NCI-H82 treated with DMSO at 0.1 percent for 48 hours (cell line): ENCODE measurements around the gene CTH.
"Not testable (repeated sequence)": the region's sequence is repeated elsewhere in the genome, so short reads cannot be mapped to it uniquely, and the experiment has no call there.

ENCODE experiments used
- DNase-seq: peaks from one replicate; lab custom pipeline; 2025; ENCODE audit not compliant: unreplicated experiment; lab: John Stamatoyannopoulos, UW

Gene CTH

GRCh38 chr1:70405780-70406416 is 5.2 kb upstream of the CTH start:
- DNase-seq = no peak

GRCh38 chr1:70409136-70409535 is 1.9 kb upstream of the CTH start:
- DNase-seq = no peak

DNA sequence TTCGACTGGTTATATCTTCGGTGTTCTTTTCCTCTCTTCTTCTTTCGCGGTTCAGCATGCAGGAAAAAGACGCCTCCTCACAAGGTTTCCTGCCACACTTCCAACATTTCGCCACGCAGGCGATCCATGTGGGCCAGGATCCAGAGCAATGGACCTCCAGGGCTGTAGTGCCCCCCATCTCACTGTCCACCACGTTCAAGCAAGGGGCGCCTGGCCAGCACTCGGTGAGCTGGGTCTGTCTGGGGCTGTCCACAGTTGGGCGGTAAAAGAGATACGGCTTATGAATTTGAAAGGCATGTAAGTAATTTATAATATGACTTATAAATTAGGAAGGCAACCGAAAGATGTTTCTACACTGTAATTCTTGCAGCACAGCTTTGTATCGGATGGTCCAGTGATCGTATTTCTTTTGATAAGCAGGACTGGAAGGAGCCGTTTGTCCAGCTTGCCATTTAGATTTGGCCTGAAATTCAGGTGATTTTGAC is 334 bp downstream of the CTH start:
- DNase-seq = peak; percentile 74

- DNase-seq = no peak
Measured at GRCh38 chr1:70415882-70416281, 4.8 kb downstream of the CTH start.

- not testable (repeated sequence) for DNase-seq
Measured at GRCh38 chr1:70418973-70419734, 8.1 kb downstream of the CTH start.

DNA sequence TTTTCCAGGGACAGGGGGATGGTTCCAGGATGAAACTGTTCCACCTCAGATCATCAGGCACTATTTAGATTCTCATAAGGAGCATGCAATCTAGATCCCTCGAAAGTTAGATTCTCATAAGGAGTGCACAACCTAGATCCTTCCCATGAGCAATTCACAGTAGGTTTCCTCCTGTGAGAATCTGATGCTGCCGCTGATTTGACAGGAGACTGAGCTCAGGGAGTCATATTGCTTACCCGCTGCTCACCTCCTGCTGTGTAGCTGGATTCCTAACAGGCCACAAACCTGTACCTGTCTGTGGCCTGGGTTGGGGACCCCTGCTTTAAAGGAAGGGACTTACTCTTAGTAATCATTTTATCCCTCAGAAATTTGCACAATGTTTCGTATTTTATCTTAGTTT is 9.3 kb downstream of the CTH start:
- no peak for DNase-seq

- DNase-seq = no peak
Measured at GRCh38 chr1:70426154-70427131, 15.4 kb downstream of the CTH start.

DNA sequence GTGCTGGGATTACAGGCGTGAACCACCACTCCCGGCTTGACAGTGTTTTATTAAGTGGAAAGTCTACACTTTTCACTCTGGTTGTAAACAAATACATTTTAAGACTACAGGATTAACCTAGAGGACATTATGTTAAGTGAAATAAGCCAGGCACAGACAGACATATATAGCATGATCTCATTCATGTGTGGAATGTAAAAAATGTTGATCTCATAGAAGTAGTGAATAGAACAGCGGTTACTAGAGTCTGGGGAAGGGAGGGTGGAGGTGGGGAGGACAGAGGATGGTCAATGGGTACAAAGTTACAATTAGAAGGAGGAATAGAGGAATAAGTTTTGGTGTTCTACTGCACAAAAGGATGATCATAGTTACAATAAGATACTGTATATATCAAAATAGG is 16.9 kb downstream of the CTH start:
- DNase-seq = no peak

DNA sequence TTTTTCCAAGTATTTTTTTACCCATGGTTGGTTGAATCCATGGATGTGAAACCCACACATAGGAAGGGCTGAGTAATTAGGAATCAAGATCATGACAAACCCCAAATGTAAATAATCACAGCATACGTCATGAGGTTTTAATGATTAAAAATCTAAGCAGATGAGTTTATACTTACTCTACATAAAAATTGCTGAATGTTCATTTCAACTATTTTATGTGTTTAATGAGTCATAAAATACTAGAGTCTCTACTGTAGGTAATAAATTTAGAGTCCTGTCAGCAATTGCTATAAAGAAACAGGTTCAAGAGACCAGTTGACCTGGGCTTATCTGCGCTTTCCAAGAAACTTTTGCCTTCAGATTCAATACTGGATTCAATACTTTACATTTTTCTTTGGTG is 18.2 kb downstream of the CTH start:
- DNase-seq = no peak

- DNase-seq = no peak
Measured at GRCh38 chr1:70429757-70430156, 18.7 kb downstream of the CTH start.

DNA sequence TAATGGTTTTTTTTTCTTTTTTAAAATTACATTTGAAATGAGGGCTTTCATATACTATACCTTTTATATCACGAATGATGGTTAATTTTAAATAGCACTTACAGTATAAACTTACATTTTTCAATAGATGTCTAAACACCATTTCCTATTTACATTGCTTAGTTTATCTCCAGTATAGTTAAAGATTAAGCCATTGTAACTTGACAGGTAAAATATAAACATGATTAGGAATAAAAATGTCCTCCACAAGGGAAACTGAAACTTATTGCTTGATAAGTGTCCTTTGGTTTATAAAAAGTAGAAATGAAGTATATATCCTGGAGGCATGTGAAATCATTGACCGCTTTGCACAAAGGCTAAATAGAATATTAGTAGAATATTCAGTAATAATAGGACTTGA is 20.2 kb downstream of the CTH start:
- no peak for DNase-seq

- no peak for DNase-seq
Measured at GRCh38 chr1:70431874-70432273, 20.8 kb downstream of the CTH start.

DNA sequence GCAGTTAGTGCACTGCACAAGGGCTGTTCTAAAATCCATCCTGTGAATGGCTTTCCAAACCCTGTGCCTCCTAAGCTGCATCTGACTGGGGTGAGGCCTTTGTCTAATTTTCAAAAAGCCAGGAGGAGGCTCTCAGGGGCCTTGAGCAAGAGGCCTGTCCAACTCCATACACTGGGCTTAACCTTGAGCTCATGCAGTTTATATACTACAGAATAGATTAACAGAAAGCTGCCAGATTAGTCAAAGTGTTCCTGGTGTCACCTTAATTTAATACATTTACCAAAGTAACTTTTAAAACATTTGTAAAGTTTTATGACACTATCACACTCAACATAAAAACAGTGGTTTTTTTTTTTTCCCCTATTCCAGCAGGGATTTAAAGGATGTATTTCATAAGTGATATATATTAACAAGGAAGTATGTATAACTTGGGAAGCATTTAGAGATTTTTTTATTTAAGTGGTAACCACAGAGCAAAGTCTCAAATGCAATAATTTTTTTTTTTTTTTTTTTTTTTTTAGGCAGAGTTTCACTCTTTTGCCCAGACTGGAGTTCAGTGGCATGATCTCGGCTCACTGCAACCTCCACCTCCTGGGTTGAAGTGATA is 23.3 kb downstream of the CTH start:
- no peak for DNase-seq

GRCh38 chr1:70436622-70437251 is 25.7 kb downstream of the CTH start:
- DNase-seq = no peak

DNA sequence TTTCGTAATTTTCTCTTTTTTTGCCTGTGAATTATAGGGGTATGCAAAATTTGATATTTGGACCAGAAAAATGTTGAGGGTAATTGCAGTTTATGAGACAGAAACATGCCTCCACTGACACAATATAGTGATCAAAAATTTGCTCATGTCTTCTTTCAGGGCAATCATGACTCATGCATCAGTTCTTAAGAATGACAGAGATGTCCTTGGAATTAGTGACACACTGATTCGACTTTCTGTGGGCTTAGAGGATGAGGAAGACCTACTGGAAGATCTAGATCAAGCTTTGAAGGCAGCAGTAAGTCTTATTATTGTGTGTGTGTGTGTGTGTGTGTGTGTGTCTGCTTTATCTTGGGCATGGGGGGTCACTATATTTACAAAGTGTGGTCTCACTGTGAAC is 27.5 kb downstream of the CTH start:
- no peak for DNase-seq

GRCh38 chr1:70440642-70441391 is 29.7 kb downstream of the CTH start:
- DNase-seq = no peak

DNA sequence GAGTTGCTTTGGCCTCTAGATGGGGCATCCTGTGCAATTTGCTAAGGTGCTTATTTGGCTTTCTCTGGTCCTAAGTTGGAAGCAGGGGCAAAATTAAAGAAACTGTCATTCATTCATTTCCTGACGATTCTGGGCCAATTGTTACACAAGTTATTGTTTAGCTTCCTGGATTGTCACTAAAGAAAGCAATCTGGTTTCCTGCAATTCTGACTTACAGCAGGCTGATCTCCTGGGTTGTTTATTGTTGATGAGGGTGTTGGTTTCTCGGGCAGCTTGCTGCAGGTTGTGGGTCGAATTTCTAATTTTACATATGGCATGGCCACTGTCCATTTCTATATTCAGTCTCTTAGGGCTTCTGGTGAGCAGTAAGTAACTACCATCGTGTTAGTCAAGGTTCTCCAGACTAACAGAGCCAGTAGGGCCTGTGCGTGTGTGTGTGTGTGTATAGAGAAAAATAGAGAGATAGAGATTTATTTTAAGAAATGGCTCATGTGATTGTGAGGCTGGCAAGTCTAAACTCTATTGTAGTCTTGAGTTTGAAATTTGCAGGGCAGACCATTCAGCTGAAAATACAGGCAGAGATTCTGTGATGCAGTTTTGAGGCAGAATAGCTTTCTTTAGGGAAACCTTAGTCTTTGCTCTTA is 30.4 kb downstream of the CTH start:
- DNase-seq = no peak

GRCh38 chr1:70442490-70442889 is 31.4 kb downstream of the CTH start:
- DNase-seq = no peak

DNA sequence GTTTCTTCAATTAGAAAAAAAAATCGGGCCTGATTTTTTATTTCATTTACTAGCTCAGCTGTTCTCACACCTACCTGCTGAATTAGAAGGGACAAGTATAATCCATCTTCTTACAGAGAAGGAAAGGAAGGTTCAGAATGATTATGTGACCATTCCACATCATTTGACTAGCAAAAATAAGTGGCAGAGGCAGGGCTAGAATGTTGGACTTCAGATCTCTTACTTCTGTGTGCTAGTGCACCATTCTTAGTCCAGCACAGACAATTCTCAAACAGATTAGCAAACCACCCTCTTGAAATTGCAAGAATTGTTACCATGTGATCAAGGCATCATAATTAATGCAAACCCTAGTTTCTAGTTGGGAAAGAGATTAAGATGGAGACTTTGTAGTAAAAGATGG is 32.7 kb downstream of the CTH start:
- no peak for DNase-seq
